Neural cell (in vitro differentiated cells): Measurements from ENCODE around the gene ZBTB21. TPM values are rescaled to one million over a fixed set of nuclear protein-coding genes. Genes with fewer than 3 reads are reported as not detected.

ENCODE experiments used
- H2AFZ ChIP-seq: fragments of 200-600, 300-800 bp; sonication (generic), shearing (Covaris generic); 2 replicates; pipeline ENCODE4 v1.6.0; 2014; ENCODE audit warnings: low read depth, mild to moderate bottlenecking, antibody characterized with exemption, low read length, moderate library complexity
- H3F3A ChIP-seq: fragments of 200-600 bp; shearing (Covaris generic); 2 replicates; pipeline ENCODE4 v1.6.1; 2016; ENCODE audit warnings: mild to moderate bottlenecking, moderate library complexity, mixed read lengths, antibody characterized with exemption, low read length; ENCODE audit not compliant: insufficient read depth, poor library complexity, severe bottlenecking
- H3K27ac ChIP-seq: fragments of 200-600, 300-800 bp; sonication (generic), shearing (Covaris generic); 2 replicates; pipeline ENCODE4 v1.5.1; 2014; ENCODE audit warnings: mild to moderate bottlenecking, low read length, moderate library complexity
- H3K27me3 ChIP-seq: fragments of 300-800, 200-600 bp; sonication (generic), shearing (Covaris generic); 2 replicates; pipeline ENCODE4 v1.6.0; 2014; ENCODE audit warnings: mild to moderate bottlenecking, low read depth, low read length, moderate library complexity; ENCODE audit not compliant: insufficient read depth
- H3K36me3 ChIP-seq: fragments of 300-800, 200-600 bp; sonication (generic), shearing (Covaris generic); 2 replicates; pipeline ENCODE4 v1.5.1; 2014; ENCODE audit warnings: mild to moderate bottlenecking, antibody characterized with exemption, low read length, moderate library complexity; ENCODE audit not compliant: insufficient read depth
- H3K4me2 ChIP-seq: fragments of 300-800, 200-600 bp; sonication (generic), shearing (Covaris generic); 2 replicates; pipeline ENCODE4 v1.6.0; 2014; ENCODE audit warnings: mild to moderate bottlenecking, low read length
- H3K4me3 ChIP-seq: fragments of 300-800, 200-600 bp; sonication (generic), shearing (Covaris generic); 2 replicates; pipeline ENCODE4 v1.5.1; 2014; ENCODE audit warnings: mild to moderate bottlenecking, low read length, moderate library complexity
- H3K79me2 ChIP-seq: fragments of 200-600 bp; shearing (Covaris generic); replicated peaks from 2 replicates; pipeline ENCODE4 v1.6.0; 2014; ENCODE audit warnings: mild to moderate bottlenecking, low read length, moderate library complexity; ENCODE audit not compliant: insufficient read depth
- H3K9ac ChIP-seq: fragments of 300-800, 200-600 bp; sonication (generic), shearing (Covaris generic); 2 replicates; pipeline ENCODE4 v1.6.1; 2016; ENCODE audit warnings: mild to moderate bottlenecking, low read length, mixed read lengths
- H3K9me2 ChIP-seq: fragments of 200-600 bp; shearing (Covaris generic); 2 replicates; pipeline ENCODE4 v1.6.1; 2016; ENCODE audit warnings: mild to moderate bottlenecking, low read length, mixed read lengths; ENCODE audit not compliant: insufficient read depth
- H3K9me3 ChIP-seq: fragments of 200-600, 300-800 bp; sonication (generic), shearing (Covaris generic); 2 replicates; pipeline ENCODE4 v1.6.1; 2016; ENCODE audit warnings: mild to moderate bottlenecking, mixed run types, low read length, moderate library complexity, mixed read lengths
- H4K20me1 ChIP-seq: fragments of 200-600 bp; shearing (Covaris generic); 2 replicates; pipeline ENCODE4 v1.6.1; 2016; ENCODE audit warnings: mild to moderate bottlenecking, mixed run types; ENCODE audit not compliant: insufficient read depth
- EP300 ChIP-seq: fragments of 450-650 bp; conservative IDR thresholded peaks from 2 replicates; pipeline ENCODE4 v1.6.1; 2014; ENCODE audit warnings: antibody characterized with exemption, mild to moderate bottlenecking, moderate library complexity; ENCODE audit not compliant: poor library complexity, severe bottlenecking
- EZH2 ChIP-seq: fragments of 200-600, 300-800 bp; shearing (Covaris generic), sonication (generic); IDR thresholded peaks from 2 replicates; pipeline ENCODE4 v1.6.1; 2014; ENCODE audit warnings: antibody characterized with exemption, low read length, borderline replicate concordance, mild to moderate bottlenecking; ENCODE audit not compliant: insufficient read depth, poor library complexity, severe bottlenecking
- MXI1 ChIP-seq: fragments of 450-650 bp; conservative IDR thresholded peaks from 2 replicates; pipeline ENCODE4 v1.6.1; 2014; ENCODE audit warnings: antibody characterized with exemption, mild to moderate bottlenecking; ENCODE audit not compliant: poor library complexity, severe bottlenecking
- POLR2AphosphoS5 ChIP-seq: IDR thresholded peaks from 2 replicates; pipeline ENCODE4 v1.6.1; 2012
- RAD21 ChIP-seq: fragments of 450-650 bp; conservative IDR thresholded peaks from 2 replicates; pipeline ENCODE4 v1.6.1; 2014; ENCODE audit warnings: antibody characterized with exemption, mild to moderate bottlenecking, moderate library complexity
- SMC3 ChIP-seq: fragments of 450-650 bp; conservative IDR thresholded peaks from 2 replicates; pipeline ENCODE4 v1.6.1; 2014; ENCODE audit warnings: antibody characterized with exemption, mild to moderate bottlenecking, moderate library complexity; ENCODE audit not compliant: poor library complexity
- TAF1 ChIP-seq: IDR thresholded peaks from 2 replicates; pipeline ENCODE4 v1.6.1; 2012; ENCODE audit warnings: low read depth
- polyA plus RNA-seq: library from polyadenylated mRNA; depleted of rRNA; stranded (reverse); fragments of >200 nt; gene quantifications from 2 replicates; pipeline ENCODE4 v1.2.3, GENCODE V29; 2014
- TF ChIP-seq, protein P1 (sequence below): IDR thresholded peaks from 2 replicates; pipeline ENCODE4 v1.6.1; 2012; ENCODE audit warnings: borderline replicate concordance
- TF ChIP-seq, protein P2 (sequence below): fragments of 450-650 bp; IDR thresholded peaks from 2 replicates; pipeline ENCODE4 v1.5.1; 2014; ENCODE audit warnings: antibody characterized with exemption, mild to moderate bottlenecking, moderate library complexity; ENCODE audit not compliant: poor library complexity, severe bottlenecking

Gene ZBTB21
- polyA plus RNA-seq, 1 donor from 2014 or later: 8.0 TPM

DNA sequence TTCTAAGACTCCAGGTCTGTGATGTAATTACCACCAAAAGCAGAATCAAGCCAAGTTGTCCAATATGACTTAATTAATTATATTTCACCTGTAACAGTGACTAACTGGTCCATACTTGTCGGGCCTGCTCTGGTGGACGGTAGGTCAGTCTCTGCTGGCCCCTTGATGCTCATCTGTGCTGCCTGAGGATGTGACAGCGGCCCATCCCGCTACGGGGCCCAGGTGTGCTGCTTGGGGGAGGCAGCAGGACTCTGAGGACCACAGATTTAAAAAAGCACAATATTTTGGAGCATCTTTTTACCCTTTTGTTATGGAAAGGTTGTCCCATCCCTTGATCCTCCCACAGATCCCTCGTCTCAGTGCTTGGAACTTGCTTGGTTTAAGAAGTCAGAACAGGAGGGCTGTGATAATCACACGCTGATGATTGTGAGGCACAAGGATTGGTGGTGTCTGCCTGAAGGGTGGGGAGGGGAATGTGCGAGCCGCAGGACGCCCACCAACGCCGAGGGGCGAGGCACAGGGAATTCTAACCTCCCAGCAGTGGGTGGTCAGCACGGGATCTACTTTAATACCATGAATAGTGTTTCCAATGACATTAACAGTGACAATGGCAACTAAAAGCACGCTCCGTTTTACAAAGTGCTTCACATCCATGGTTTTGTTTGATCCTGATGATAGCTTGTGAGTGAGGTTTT is 33.2 kb upstream of the ZBTB21 start:
- Histone ChIP-seq H3K36me3 (no peaks in the 10 kb centered on the region), H2AFZ (no peak overlapping the region), H3K4me3 (no peak overlapping the region), H3F3A (no peaks in the 10 kb centered on the region), H3K9me2 (no peaks in the 10 kb centered on the region), H3K79me2 (no peaks in the 10 kb centered on the region), H4K20me1 (no peaks in the 10 kb centered on the region), H3K4me2 (no peak overlapping the region), H3K27ac (no peak overlapping the region), H3K9me3 (no peaks in the 10 kb centered on the region), H3K9ac (no peak overlapping the region), H3K27me3 (no peaks in the 10 kb centered on the region)
- TF ChIP-seq, protein P1, sequence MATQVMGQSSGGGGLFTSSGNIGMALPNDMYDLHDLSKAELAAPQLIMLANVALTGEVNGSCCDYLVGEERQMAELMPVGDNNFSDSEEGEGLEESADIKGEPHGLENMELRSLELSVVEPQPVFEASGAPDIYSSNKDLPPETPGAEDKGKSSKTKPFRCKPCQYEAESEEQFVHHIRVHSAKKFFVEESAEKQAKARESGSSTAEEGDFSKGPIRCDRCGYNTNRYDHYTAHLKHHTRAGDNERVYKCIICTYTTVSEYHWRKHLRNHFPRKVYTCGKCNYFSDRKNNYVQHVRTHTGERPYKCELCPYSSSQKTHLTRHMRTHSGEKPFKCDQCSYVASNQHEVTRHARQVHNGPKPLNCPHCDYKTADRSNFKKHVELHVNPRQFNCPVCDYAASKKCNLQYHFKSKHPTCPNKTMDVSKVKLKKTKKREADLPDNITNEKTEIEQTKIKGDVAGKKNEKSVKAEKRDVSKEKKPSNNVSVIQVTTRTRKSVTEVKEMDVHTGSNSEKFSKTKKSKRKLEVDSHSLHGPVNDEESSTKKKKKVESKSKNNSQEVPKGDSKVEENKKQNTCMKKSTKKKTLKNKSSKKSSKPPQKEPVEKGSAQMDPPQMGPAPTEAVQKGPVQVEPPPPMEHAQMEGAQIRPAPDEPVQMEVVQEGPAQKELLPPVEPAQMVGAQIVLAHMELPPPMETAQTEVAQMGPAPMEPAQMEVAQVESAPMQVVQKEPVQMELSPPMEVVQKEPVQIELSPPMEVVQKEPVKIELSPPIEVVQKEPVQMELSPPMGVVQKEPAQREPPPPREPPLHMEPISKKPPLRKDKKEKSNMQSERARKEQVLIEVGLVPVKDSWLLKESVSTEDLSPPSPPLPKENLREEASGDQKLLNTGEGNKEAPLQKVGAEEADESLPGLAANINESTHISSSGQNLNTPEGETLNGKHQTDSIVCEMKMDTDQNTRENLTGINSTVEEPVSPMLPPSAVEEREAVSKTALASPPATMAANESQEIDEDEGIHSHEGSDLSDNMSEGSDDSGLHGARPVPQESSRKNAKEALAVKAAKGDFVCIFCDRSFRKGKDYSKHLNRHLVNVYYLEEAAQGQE: no peak
- TF ChIP-seq EZH2 (no peak), EP300 (no peak), MXI1 (no peak), RAD21 (no peak), POLR2AphosphoS5 (no peak), SMC3 (no peak), TAF1 (no peak)
- TF ChIP-seq, protein P2, sequence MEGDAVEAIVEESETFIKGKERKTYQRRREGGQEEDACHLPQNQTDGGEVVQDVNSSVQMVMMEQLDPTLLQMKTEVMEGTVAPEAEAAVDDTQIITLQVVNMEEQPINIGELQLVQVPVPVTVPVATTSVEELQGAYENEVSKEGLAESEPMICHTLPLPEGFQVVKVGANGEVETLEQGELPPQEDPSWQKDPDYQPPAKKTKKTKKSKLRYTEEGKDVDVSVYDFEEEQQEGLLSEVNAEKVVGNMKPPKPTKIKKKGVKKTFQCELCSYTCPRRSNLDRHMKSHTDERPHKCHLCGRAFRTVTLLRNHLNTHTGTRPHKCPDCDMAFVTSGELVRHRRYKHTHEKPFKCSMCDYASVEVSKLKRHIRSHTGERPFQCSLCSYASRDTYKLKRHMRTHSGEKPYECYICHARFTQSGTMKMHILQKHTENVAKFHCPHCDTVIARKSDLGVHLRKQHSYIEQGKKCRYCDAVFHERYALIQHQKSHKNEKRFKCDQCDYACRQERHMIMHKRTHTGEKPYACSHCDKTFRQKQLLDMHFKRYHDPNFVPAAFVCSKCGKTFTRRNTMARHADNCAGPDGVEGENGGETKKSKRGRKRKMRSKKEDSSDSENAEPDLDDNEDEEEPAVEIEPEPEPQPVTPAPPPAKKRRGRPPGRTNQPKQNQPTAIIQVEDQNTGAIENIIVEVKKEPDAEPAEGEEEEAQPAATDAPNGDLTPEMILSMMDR: no peak

DNA sequence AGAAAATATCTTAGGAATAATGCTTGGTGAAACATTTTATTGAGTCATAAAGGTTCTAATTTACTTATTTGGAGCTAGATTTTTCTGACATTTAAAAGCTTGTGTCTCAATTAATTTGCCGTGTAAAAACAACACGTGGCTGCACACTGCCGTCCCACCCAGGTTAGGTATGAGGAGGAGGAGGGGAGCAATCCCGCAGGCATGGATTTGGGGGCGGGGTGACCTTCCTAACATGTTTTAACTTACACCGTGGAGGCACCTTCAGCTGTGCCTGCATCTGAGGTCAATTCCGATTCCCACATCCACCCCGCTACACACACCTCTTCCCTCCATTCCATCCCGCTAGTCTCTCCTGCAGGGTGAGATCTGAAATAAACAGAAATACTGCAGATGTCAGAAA is 32.5 kb upstream of the ZBTB21 start:
- Histone ChIP-seq H3K27me3 (no peaks in the 10 kb centered on the region), H3K9ac (no peak overlapping the region), H4K20me1 (no peaks in the 10 kb centered on the region), H3K4me3 (no peak overlapping the region), H3K79me2 (no peaks in the 10 kb centered on the region), H3K4me2 (no peak overlapping the region), H3K36me3 (no peaks in the 10 kb centered on the region), H3K27ac (no peak overlapping the region), H2AFZ (no peak overlapping the region), H3K9me3 (no peaks in the 10 kb centered on the region), H3K9me2 (no peaks in the 10 kb centered on the region), H3F3A (no peaks in the 10 kb centered on the region)
- TF ChIP-seq MXI1 (no peak), EP300 (no peak), RAD21 (no peak)
- TF ChIP-seq, protein P1: no peak
